Measurements from ENCODE around the gene SCYGR7.

The SCYGR7 gene

GRCh38 chr2:227706859-227707258, 21.3 kb upstream of the SCYGR7 start:
- TF ChIP-seq CTCF (IDR thresholded peaks at IDR 0.05; ENCODE audit: borderline replicate concordance, insufficient read depth, low read depth, low read length), result no peak
- H3K4me3 ChIP-seq (ENCODE audit: low read depth, low read length), result no peak overlapping the region

- H3K4me3 ChIP-seq (ENCODE audit: low read depth, low read length), result no peak overlapping the region
- TF ChIP-seq CTCF (IDR thresholded peaks at IDR 0.05; ENCODE audit: borderline replicate concordance, insufficient read depth, low read depth, low read length), result no peak
These were observed 20.7 kb upstream of the SCYGR7 start for GRCh38 chr2:227707390-227707789.

- H3K4me3 ChIP-seq (ENCODE audit: low read depth, low read length), result no peak overlapping the region
- no peak for TF ChIP-seq CTCF (IDR thresholded peaks at IDR 0.05; ENCODE audit: borderline replicate concordance, insufficient read depth, low read depth, low read length)
These were observed 17.1 kb upstream of the SCYGR7 start for GRCh38 chr2:227710986-227711385.

GRCh38 chr2:227713291-227713690, 14.8 kb upstream of the SCYGR7 start:
- TF ChIP-seq CTCF (IDR thresholded peaks at IDR 0.05; ENCODE audit: borderline replicate concordance, insufficient read depth, low read depth, low read length), result no peak
- H3K4me3 ChIP-seq (ENCODE audit: low read depth, low read length), result no peak overlapping the region

GRCh38 chr2:227716501-227716900, 11.6 kb upstream of the SCYGR7 start:
- TF ChIP-seq CTCF (IDR thresholded peaks at IDR 0.05; ENCODE audit: borderline replicate concordance, insufficient read depth, low read depth, low read length), result no peak
- no peak overlapping the region for H3K4me3 ChIP-seq (ENCODE audit: low read depth, low read length)

GRCh38 chr2:227717687-227718567, 10.2 kb upstream of the SCYGR7 start, which contains the start of gene SLC19A3:
TSS of gene SLC19A3 (minus strand) at chr2:227718028. CDS start at chr2:227702318, 15,710 bp downstream.
- no peak within 1 kb of the TSS for H3K4me3 ChIP-seq (ENCODE audit: low read depth, low read length)
- no peak for TF ChIP-seq CTCF (IDR thresholded peaks at IDR 0.05; ENCODE audit: borderline replicate concordance, insufficient read depth, low read depth, low read length)

- no peak for TF ChIP-seq CTCF (IDR thresholded peaks at IDR 0.05; ENCODE audit: borderline replicate concordance, insufficient read depth, low read depth, low read length)
These were observed 8.5 kb upstream of the SCYGR7 start for GRCh38 chr2:227719641-227720040.

More at GRCh38 chr2:227719641-227720040, 8.5 kb upstream of the SCYGR7 start:
- H3K4me3 ChIP-seq (ENCODE audit: low read depth, low read length), result no peak overlapping the region

All from GM12875 (cell line).